Stimulated activated CD4-positive, alpha-beta T cell treated with anti-CD3 and anti-CD28 coated beads, Interleukin-1b, Interleukin-23, amount 100 ng/mL, for 4 hours (primary cell): ENCODE measurements around the gene ADARB1.

Source experiments
- DNase-seq, 2 donors: peaks; one replicate each; pipeline ENCODE4 v3.0.0-alpha.2; 2020; ENCODE audit warnings: low read depth in 2 of 2

Gene ADARB1

GRCh38 chr21:45202344-45202743 is 128.0 kb downstream of the ADARB1 start:
- DNase-seq: no peak

- no peak for DNase-seq
These were observed 128.5 kb downstream of the ADARB1 start for GRCh38 chr21:45202889-45203288.

- DNase-seq: no peak
These were observed 129.6 kb downstream of the ADARB1 start for GRCh38 chr21:45203983-45204382.

GRCh38 chr21:45204395-45204794 is 130.0 kb downstream of the ADARB1 start:
- no peak for DNase-seq

GRCh38 chr21:45207839-45208626 is 133.7 kb downstream of the ADARB1 start:
- DNase-seq: no peak

GRCh38 chr21:45208627-45208951 is 134.2 kb downstream of the ADARB1 start:
- no peak for DNase-seq

GRCh38 chr21:45209046-45209445 is 134.7 kb downstream of the ADARB1 start:
- no peak for DNase-seq

GRCh38 chr21:45209685-45210284 is 135.4 kb downstream of the ADARB1 start:
- DNase-seq: no peak

- DNase-seq: no peak
These were observed 136.1 kb downstream of the ADARB1 start for GRCh38 chr21:45210461-45210983.

GRCh38 chr21:45211661-45212060 is 137.3 kb downstream of the ADARB1 start:
- no peak for DNase-seq

- DNase-seq: no peak
These were observed 139.0 kb downstream of the ADARB1 start for GRCh38 chr21:45213392-45213791.

- DNase-seq: no peak
These were observed 140.8 kb downstream of the ADARB1 start for GRCh38 chr21:45215213-45215612.

- DNase-seq: no peak
These were observed 142.6 kb downstream of the ADARB1 start for GRCh38 chr21:45217010-45217409.

- DNase-seq: no peak
These were observed 145.1 kb downstream of the ADARB1 start for GRCh38 chr21:45219517-45219916.

GRCh38 chr21:45220071-45220481 is 145.7 kb downstream of the ADARB1 start:
- DNase-seq: no peak

- no peak for DNase-seq
These were observed 146.5 kb downstream of the ADARB1 start for GRCh38 chr21:45220714-45221490.

- no peak for DNase-seq
These were observed 147.6 kb downstream of the ADARB1 start for GRCh38 chr21:45222001-45222400.

- no peak for DNase-seq
These were observed 149.1 kb downstream of the ADARB1 start for GRCh38 chr21:45223236-45224185.

- no peak for DNase-seq
These were observed 150.0 kb downstream of the ADARB1 start for GRCh38 chr21:45224189-45224938.

GRCh38 chr21:45225041-45225740 is 150.8 kb downstream of the ADARB1 start:
- DNase-seq: no peak
